HG03103 (cell line): Measurements from ENCODE around the gene SLC9C1.

Source experiments
- ATAC-seq: cut with Tn5 transposase; IDR thresholded peaks from one replicate; pipeline ENCODE4 v1.9.1; 2021; ENCODE audit warnings: low read depth; ENCODE audit not compliant: unreplicated experiment

Gene SLC9C1

DNA sequence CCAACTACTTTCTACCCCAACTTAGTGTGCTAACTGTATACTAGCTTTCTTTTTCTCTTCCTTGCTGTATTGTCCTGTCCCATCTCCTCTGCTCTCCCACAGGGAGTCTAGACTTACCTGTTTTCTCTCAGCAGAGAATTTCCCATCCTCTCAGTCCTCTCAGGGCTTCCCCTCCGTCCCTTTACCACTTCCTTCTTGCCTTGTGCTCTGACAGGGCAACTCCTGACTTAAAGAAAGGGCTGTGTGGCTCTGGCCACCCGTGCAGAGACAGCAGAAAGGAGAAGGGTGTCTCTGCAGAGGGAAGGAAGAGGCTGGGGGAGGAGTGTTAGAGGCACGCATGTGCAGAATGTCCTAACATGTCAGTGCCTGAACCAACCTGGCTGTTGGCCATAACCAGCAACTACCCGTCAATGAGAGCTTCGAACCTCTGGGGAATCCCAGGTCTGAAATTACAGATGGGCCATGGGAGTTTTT, 161.0 kb downstream of the SLC9C1 start, which contains the start of gene GCSAM:
TSS of gene GCSAM (minus strand) at position 274 of the 474 bp plus-strand sequence. CDS start at position 146, 128 bp downstream.
- peak; percentile 62 for ATAC-seq

DNA sequence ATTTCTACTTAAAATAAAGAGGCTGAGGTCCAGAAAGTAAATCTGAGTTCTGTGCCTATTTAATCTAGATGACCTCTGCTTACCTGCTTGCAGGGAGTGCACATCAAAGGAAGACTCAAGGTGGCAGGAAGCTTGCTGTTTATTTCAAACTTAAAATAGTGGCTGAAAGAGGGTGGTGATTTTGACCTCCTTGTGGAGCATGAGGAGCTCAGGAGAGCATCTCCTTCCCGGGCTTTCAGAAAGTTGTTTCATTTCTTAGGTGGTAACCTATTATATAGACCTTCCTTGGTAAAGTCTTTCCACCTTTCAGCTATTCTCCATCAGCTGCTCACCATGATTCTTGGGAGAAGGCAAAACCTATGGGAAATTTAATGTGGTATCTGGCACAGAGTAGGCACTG, 161.5 kb downstream of the SLC9C1 start:
- no peak for ATAC-seq

- no peak for ATAC-seq
These were observed 161.9 kb downstream of the SLC9C1 start for GRCh38 chr3:112132088-112132487.

GRCh38 chr3:112131111-112131510, 162.9 kb downstream of the SLC9C1 start:
- no peak for ATAC-seq

- ATAC-seq = no peak
These were observed 163.4 kb downstream of the SLC9C1 start for GRCh38 chr3:112130638-112130993.

DNA sequence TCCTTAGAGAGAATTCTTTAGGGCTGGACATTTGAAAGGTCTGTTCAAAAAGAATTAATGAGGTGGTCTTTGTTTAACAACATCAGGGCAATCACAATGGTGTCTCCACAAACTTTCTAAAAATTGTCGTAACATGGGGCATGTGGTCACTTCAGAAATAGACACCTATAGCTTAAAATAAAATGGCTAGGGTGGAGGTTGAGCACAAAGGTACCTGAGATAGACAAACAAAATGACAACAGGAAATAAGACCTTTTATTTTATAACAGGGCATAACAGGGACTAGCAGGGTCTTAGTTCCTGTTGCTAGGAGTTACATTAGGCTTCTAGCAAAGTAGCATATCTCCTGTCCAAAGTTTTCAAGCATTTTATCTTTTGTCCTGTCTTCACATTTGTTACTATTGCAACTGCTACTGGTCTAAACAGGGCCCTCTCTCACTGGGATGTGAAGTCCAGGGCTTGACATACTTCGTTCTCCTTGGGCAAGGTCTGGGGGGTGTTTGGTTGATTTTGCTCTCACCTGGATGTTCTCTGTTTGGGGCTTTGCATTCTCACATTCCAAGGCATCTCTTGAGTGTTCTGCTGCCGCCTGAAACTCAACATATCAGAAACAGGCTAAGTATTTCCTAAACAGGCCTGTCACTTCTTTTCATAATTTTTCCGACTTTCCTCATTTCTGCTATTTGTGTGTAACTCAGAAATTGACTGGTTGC, 163.9 kb downstream of the SLC9C1 start:
- ATAC-seq = no peak

GRCh38 chr3:112128843-112129727, 164.9 kb downstream of the SLC9C1 start:
- peak; percentile 43 for ATAC-seq

DNA sequence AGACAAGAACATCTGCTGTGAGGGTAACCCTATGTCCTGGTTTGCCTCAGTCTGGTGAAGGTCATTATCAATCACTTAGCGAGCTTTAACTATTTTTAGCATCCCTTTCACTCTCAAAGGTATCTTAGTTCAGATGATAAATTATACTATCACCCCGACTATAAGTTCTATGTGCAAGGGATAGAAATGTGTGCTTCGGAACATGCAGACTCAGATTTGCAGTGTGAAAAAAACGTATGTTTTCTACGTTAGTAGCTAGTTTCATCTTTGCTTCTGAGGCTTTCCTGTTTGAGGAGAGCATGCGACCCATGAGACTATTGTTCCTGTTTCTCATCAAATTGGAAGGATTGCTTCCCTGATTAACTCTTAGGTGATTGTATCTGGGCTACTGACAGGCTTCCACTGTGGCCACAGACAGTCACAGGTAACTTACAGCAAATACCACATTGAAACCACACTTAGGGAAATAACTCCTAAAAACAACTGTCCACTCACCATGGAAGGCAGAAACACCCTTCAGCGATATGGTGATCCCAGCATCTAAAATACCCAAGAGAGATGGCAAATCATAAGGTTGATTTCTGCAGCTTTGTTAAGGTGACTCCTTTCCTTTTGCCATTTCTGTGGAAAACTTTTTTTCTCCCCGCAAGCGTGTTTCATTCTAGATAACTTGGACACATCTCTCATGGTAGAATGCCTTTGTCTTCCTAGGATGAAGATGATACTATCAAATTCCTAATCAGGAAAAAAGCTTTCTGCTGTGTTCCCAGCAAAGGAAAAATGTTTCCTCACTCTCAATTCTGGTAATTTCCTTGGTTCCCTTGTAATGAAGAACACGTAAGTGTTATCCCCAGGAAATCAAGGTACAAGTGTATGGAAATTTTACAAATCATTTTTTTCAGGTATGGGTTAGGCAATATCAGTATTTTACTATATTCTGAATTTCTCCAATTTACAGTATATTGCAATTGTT, 166.2 kb downstream of the SLC9C1 start:
- ATAC-seq = no peak

- no peak for ATAC-seq
These were observed 167.5 kb downstream of the SLC9C1 start for GRCh38 chr3:112126511-112126911.

GRCh38 chr3:112124907-112125607, 169.0 kb downstream of the SLC9C1 start:
- no peak for ATAC-seq

- ATAC-seq = no peak
These were observed 170.5 kb downstream of the SLC9C1 start for GRCh38 chr3:112123548-112123947.

DNA sequence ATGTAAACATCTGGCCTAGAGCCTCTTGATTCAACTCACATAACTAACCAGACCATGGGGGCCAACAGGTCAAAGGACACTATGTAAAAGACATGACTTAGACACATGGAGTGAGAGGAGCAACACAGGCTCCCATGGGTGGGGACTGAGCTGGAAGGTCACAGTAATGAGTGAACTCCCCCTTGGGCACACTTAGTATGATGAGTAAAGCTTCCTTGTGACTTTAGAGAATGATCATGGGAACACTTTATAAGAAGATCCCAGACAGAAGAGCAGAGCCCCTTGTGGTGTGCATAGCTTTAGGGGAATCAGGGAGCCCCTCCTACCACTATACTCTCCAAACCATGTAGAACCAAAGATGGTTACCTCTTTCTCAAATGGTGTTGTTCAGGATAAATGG, 171.1 kb downstream of the SLC9C1 start:
- no peak for ATAC-seq

- no peak for ATAC-seq
These were observed 172.2 kb downstream of the SLC9C1 start for GRCh38 chr3:112121577-112122547.

- ATAC-seq = no peak
These were observed 173.8 kb downstream of the SLC9C1 start for GRCh38 chr3:112119962-112120836.

- no peak for ATAC-seq
These were observed 176.0 kb downstream of the SLC9C1 start for GRCh38 chr3:112117841-112118571.

GRCh38 chr3:112117415-112117814, 176.6 kb downstream of the SLC9C1 start:
- no peak for ATAC-seq

DNA sequence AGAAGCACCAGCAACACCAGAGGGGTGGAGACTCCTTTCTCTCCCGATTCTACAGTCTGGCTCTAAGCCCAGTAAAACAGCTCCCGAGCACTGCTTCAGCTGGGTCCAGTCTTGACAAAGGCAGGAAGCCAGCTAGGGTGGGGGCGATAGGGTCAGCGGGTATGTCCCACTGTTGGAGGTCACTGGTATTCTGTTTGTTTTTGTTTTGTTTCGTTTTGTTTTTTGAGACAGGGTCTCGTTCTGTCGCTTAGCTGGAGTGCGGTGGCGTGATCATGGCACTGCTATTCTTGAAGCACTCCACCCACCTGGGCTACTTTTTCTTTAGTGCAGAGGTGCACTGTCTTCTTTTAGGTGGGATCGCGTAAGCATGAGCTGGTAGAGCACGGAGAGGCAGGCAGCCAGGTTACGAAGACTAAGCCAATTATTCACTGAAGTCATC, 177.2 kb downstream of the SLC9C1 start:
- no peak for ATAC-seq
